Caco-2 (cell line): ENCODE measurements around the gene TNFRSF6B. TPM values are rescaled to one million over a fixed set of nuclear protein-coding genes. Genes with fewer than 3 reads are reported as not detected.

Experiments
- BruUV-seq: library from RNA; stranded (reverse); fragments of 400-500 nt; replicated peaks from 2 replicates; lab custom pipeline; 2021; lab: Mats Ljungman, UMichigan
- CTCF ChIA-PET: fragments of 300-600 bp; sonication (Branson Sonifier 250); formaldehyde crosslinking; loops from one replicate; lab custom pipeline; 2022; ENCODE audit warnings: antibody characterized with exemption; lab: Charles Lee
- POLR2A ChIA-PET: fragments of 300-600 bp; sonication (Branson Sonifier 250); formaldehyde crosslinking; loops from one replicate; lab custom pipeline; 2022; ENCODE audit warnings: antibody characterized with exemption; lab: Charles Lee
- DNase-seq, 2 experiments: peaks; one replicate each; pipeline versions ENCODE4 v3.0.0 to v3.0.0-alpha.2; 2020 to 2022
- H3K27me3 ChIP-seq: replicated peaks from 2 replicates; pipeline ENCODE4 v1.6.0; 2011; ENCODE audit warnings: low read length; ENCODE audit not compliant: control insufficient read depth, insufficient read depth
- H3K36me3 ChIP-seq: 2 replicates; pipeline ENCODE4 v1.5.1; 2011; ENCODE audit warnings: low read length; ENCODE audit not compliant: control insufficient read depth, insufficient read depth
- H3K4me1 ChIP-seq: fragments of 250-450 bp; sonication (Bioruptor Pico); 2 replicates; pipeline ENCODE4 v1.5.1; 2020; ENCODE audit warnings: mild to moderate bottlenecking
- H3K4me3 ChIP-seq: 2 replicates; pipeline ENCODE4 v1.5.1; 2011; ENCODE audit warnings: low read depth, mild to moderate bottlenecking, control low read depth, low read length
- H3K9me3 ChIP-seq: fragments of 250-450 bp; sonication (Bioruptor Pico); 2 replicates; pipeline ENCODE4 v1.5.1; 2020; ENCODE audit warnings: mild to moderate bottlenecking, moderate library complexity
- H3K27ac Mint-ChIP-seq: one replicate; pipeline ENCODE4 v1.8.0; 2022; ENCODE audit warnings: mixed read lengths; ENCODE audit not compliant: unreplicated experiment
- H3K27me3 Mint-ChIP-seq: one replicate; pipeline ENCODE4 v1.8.0; 2022; ENCODE audit warnings: mixed read lengths; ENCODE audit not compliant: insufficient read depth, unreplicated experiment
- H3K36me3 Mint-ChIP-seq: one replicate; pipeline ENCODE4 v1.8.0; 2022; ENCODE audit warnings: mild to moderate bottlenecking, mixed read lengths; ENCODE audit not compliant: insufficient read depth, unreplicated experiment
- H3K4me1 Mint-ChIP-seq: one replicate; pipeline ENCODE4 v1.8.0; 2022; ENCODE audit warnings: low read depth, mixed read lengths; ENCODE audit not compliant: unreplicated experiment
- H3K4me3 Mint-ChIP-seq: one replicate; pipeline ENCODE4 v1.8.0; 2022; ENCODE audit warnings: mild to moderate bottlenecking, moderate library complexity, mixed read lengths; ENCODE audit not compliant: unreplicated experiment
- H3K9me3 Mint-ChIP-seq: one replicate; pipeline ENCODE4 v1.8.0; 2022; ENCODE audit warnings: mixed read lengths; ENCODE audit not compliant: unreplicated experiment
- CTCF ChIP-seq, 2 experiments: fragments of 200-600 bp in 1 of 2; IDR thresholded peaks; 1 replicate in 1 of 2; 2 replicates in 1 of 2; pipeline versions ENCODE4 v1.5.1 to v1.8.0; 2011 to 2022; ENCODE audit warnings: antibody characterized with exemption in 1 of 2, control low read depth in 1 of 2, inconsistent platforms in 1 of 2, low read depth in 1 of 2, low read length in 1 of 2, mild to moderate bottlenecking in 1 of 2, moderate library complexity in 1 of 2; ENCODE audit not compliant: insufficient read depth in 1 of 2, severe bottlenecking in 1 of 2, unreplicated experiment in 1 of 2
- intact Hi-C: fragments of 100-400 bp; cut with micrococcal nuclease; formaldehyde crosslinking; loops from one replicate; pipeline ENCODE4 v1.10.0; 2022; ENCODE audit not compliant: unreplicated experiment
- total RNA-seq: library from RNA; stranded (reverse); gene quantifications from 2 replicates; pipeline ENCODE4 v1.2.3, GENCODE V29; 2022

TNFRSF6B gene
- total RNA-seq, 1 experiment from 2014 or later: not detected

GRCh38 chr20:63744574-63745423, 48.3 kb downstream of the TNFRSF6B start:
- no TSS peak for BruUV-seq
- POLR2A ChIA-PET: interaction anchor here (0.5 kb wide), 2 partner anchors 148 to 225 kb away, joined by 3 read pairs; no protein-coding TSS in a partner anchor
- H3K36me3 Mint-ChIP-seq: peaks cover 58% of the 10 kb centered on the region
- no peak overlapping the region for H3K27ac Mint-ChIP-seq
- H3K4me3 Mint-ChIP-seq: no peak overlapping the region
- no peaks in the 10 kb centered on the region for H3K9me3 ChIP-seq
- intact Hi-C loops: no loop called here
- no peak for DNase-seq
- no peak overlapping the region for H3K4me3 ChIP-seq
- TF ChIP-seq CTCF (IDR thresholded peaks at IDR 0.05; ENCODE audit: insufficient read depth in 1 of 2, low read depth in 1 of 2, low read length in 1 of 2, severe bottlenecking in 1 of 2, unreplicated experiment in 1 of 2): no peak
- H3K4me1 ChIP-seq: peaks cover 15% of the 10 kb centered on the region
- H3K9me3 Mint-ChIP-seq: no peaks in the 10 kb centered on the region
- H3K36me3 ChIP-seq: peaks cover 9% of the 10 kb centered on the region
- CTCF ChIA-PET: interaction anchor here (0.6 to 0.7 kb wide), 2 partner anchors 37 to 38 kb away, joined by 3 read pairs; partner anchors contain the start of genes ARFRP1 and ZGPAT
- no peaks in the 10 kb centered on the region for H3K4me1 Mint-ChIP-seq
- H3K27me3 ChIP-seq: no peaks in the 10 kb centered on the region
- H3K27me3 Mint-ChIP-seq: no peaks in the 10 kb centered on the region

GRCh38 chr20:63745424-63745805, 49.0 kb downstream of the TNFRSF6B start:
- TF ChIP-seq CTCF (IDR thresholded peaks at IDR 0.05; ENCODE audit: insufficient read depth in 1 of 2, low read depth in 1 of 2, low read length in 1 of 2, severe bottlenecking in 1 of 2, unreplicated experiment in 1 of 2): no peak
- ChIA-PET POLR2A (no interaction called here), CTCF (interaction anchor here (0.6 kb wide), 1 partner anchor 38 kb away, joined by 3 read pairs; the partner anchor contains the start of genes ARFRP1 and ZGPAT)
- BruUV-seq: no TSS peak
- intact Hi-C loops: no loop called here
- Histone ChIP-seq H3K4me1 (peaks cover 15% of the 10 kb centered on the region), H3K9me3 (no peaks in the 10 kb centered on the region), H3K27me3 (no peaks in the 10 kb centered on the region), H3K4me3 (no peak overlapping the region), H3K36me3 (peaks cover 9% of the 10 kb centered on the region)
- no peaks in the 10 kb centered on the region for H3K27me3 Mint-ChIP-seq
- H3K4me3 Mint-ChIP-seq: no peak overlapping the region
- no peak for DNase-seq
- no peaks in the 10 kb centered on the region for H3K4me1 Mint-ChIP-seq
- H3K9me3 Mint-ChIP-seq: no peaks in the 10 kb centered on the region
- no peak overlapping the region for H3K27ac Mint-ChIP-seq
- peaks cover 57% of the 10 kb centered on the region for H3K36me3 Mint-ChIP-seq

- intact Hi-C loops: no loop called here
- no TSS peak for BruUV-seq
- Mint-ChIP-seq H3K4me3 (no peak overlapping the region), H3K27ac (no peak overlapping the region), H3K9me3 (no peaks in the 10 kb centered on the region), H3K4me1 (no peaks in the 10 kb centered on the region), H3K36me3 (peaks cover 50% of the 10 kb centered on the region), H3K27me3 (no peaks in the 10 kb centered on the region)
- CTCF ChIA-PET: interaction anchor here (0.6 to 1.2 kb wide), 2 partner anchors 24 to 38 kb away, joined by 3 read pairs; partner anchors contain the start of genes ARFRP1 and ZGPAT
- Histone ChIP-seq H3K36me3 (peaks cover 8% of the 10 kb centered on the region), H3K9me3 (no peaks in the 10 kb centered on the region), H3K4me1 (peaks cover 13% of the 10 kb centered on the region), H3K27me3 (no peaks in the 10 kb centered on the region), H3K4me3 (no peak overlapping the region)
- DNase-seq: peak in 1 of 2 experiments; percentile 56
- TF ChIP-seq CTCF (IDR thresholded peaks at IDR 0.05; ENCODE audit: insufficient read depth in 1 of 2, low read depth in 1 of 2, low read length in 1 of 2, severe bottlenecking in 1 of 2, unreplicated experiment in 1 of 2): peak in 1 of 2 experiments; percentile 22
- POLR2A ChIA-PET: interaction anchor here (0.5 kb wide), 1 partner anchor 212 kb away, joined by 5 read pairs; no protein-coding TSS in a partner anchor
Observed at GRCh38 chr20:63745961-63746731, 49.7 kb downstream of the TNFRSF6B start.
